HepG2 (cell line): Measurements from ENCODE around the gene COPA. TPM values are rescaled to one million over a fixed set of nuclear protein-coding genes. Genes with fewer than 3 reads are reported as not detected.

Experiments
- CHD2 ChIP-seq: IDR thresholded peaks from 2 replicates; pipeline ENCODE4 v1.6.1; 2011; ENCODE audit warnings: low read depth, low read length, improper control_type of control experiment
- CTCF ChIP-seq: sonication (generic); formaldehyde crosslinking; IDR thresholded peaks from 2 replicates; pipeline ENCODE4 v1.5.0; 2020; ENCODE audit warnings: mild to moderate bottlenecking, missing genetic modification reagents, moderate library complexity
- EEA1 ChIP-seq: sonication (generic); formaldehyde crosslinking; IDR thresholded peaks from 2 replicates; pipeline ENCODE4 v1.5.1; 2020; ENCODE audit warnings: mild to moderate bottlenecking, missing genetic modification reagents, borderline replicate concordance
- GTF2F1 ChIP-seq: fragments of 150-350 bp; IDR thresholded peaks from 2 replicates; pipeline ENCODE4 v1.6.1; 2014; ENCODE audit warnings: low read length
- HOXA5 ChIP-seq: sonication (generic); formaldehyde crosslinking; IDR thresholded peaks from 2 replicates; pipeline ENCODE4 v1.4.0; 2020; ENCODE audit warnings: missing genetic modification reagents
- KMT2A ChIP-seq: sonication (generic); formaldehyde crosslinking; IDR thresholded peaks from 2 replicates; pipeline ENCODE4 v1.4.0; 2020; ENCODE audit warnings: missing genetic modification reagents
- MEF2D ChIP-seq: sonication (generic); formaldehyde crosslinking; IDR thresholded peaks from 2 replicates; pipeline ENCODE4 v1.5.1; 2020; ENCODE audit warnings: mild to moderate bottlenecking, missing genetic modification reagents
- MIER3 ChIP-seq: IDR thresholded peaks from 2 replicates; pipeline ENCODE4 v1.6.1; 2016; ENCODE audit warnings: missing compliant biosample characterization, borderline replicate concordance
- REXO4 ChIP-seq: sonication (generic); formaldehyde crosslinking; IDR thresholded peaks from 2 replicates; pipeline ENCODE4 v1.8.0; 2022; ENCODE audit warnings: missing genetic modification reagents, mild to moderate bottlenecking, borderline replicate concordance
- SATB2 ChIP-seq: sonication (generic); formaldehyde crosslinking; IDR thresholded peaks from 2 replicates; pipeline ENCODE4 v1.5.0; 2020; ENCODE audit warnings: missing genetic modification reagents
- SMARCC2 ChIP-seq: fragments of 450-650 bp; IDR thresholded peaks from 2 replicates; pipeline ENCODE4 v1.6.1; 2017; ENCODE audit warnings: antibody characterized with exemption, mild to moderate bottlenecking
- SRSF1 ChIP-seq: fragments of 200-400 bp; formaldehyde crosslinking; optimal IDR thresholded peaks from 2 replicates; pipeline ENCODE3; 2017; ENCODE audit warnings: mild to moderate bottlenecking, low read depth, low read length, moderate library complexity
- U2AF1 ChIP-seq: fragments of 200-400 bp; formaldehyde crosslinking; optimal IDR thresholded peaks from 2 replicates; pipeline ENCODE3; 2017; ENCODE audit warnings: mild to moderate bottlenecking, low read depth, low read length
- ZBTB1 ChIP-seq: sonication (generic); formaldehyde crosslinking; IDR thresholded peaks from 2 replicates; pipeline ENCODE4 v1.4.0; 2020; ENCODE audit warnings: missing genetic modification reagents, borderline replicate concordance
- ZC3H4 ChIP-seq: sonication (generic); formaldehyde crosslinking; IDR thresholded peaks from 2 replicates; pipeline ENCODE4 v1.4.0; 2020; ENCODE audit warnings: missing genetic modification reagents, borderline replicate concordance
- ZNF256 ChIP-seq: sonication (generic); formaldehyde crosslinking; conservative IDR thresholded peaks from 2 replicates; pipeline ENCODE4 v1.4.0; 2020; ENCODE audit warnings: missing genetic modification reagents
- ZNF432 ChIP-seq: sonication (generic); formaldehyde crosslinking; IDR thresholded peaks from 2 replicates; pipeline ENCODE4 v1.5.0; 2020; ENCODE audit warnings: missing genetic modification reagents, mild to moderate bottlenecking, borderline replicate concordance
- ZNF530 ChIP-seq: sonication (generic); formaldehyde crosslinking; IDR thresholded peaks from 2 replicates; pipeline ENCODE4 v1.5.0; 2020; ENCODE audit warnings: low read depth, mild to moderate bottlenecking, missing genetic modification reagents
- ZNF652 ChIP-seq: IDR thresholded peaks from 2 replicates; pipeline ENCODE4 v1.6.1; 2016; ENCODE audit warnings: low read depth, borderline replicate concordance
- ZNF777 ChIP-seq: sonication (generic); formaldehyde crosslinking; IDR thresholded peaks from 2 replicates; pipeline ENCODE4 v1.4.0; 2020; ENCODE audit warnings: missing genetic modification reagents
- polyA plus RNA-seq, 8 experiments: library from polyadenylated mRNA; depleted of rRNA in 3 of 8; stranded (reverse) in 7 of 8; unstranded in 1 of 8; fragments of >200 nt; fragmentation: Illumina TruSeq in 4 of 8; extraction: Trizol in 4 of 8; gene quantifications; 2 replicates each; pipeline versions ENCODE4 v1.2.1 to v1.2.3, GENCODE V29; 2011 to 2016; ENCODE audit warnings: low read depth in 4 of 8, missing spikeins in 1 of 8, mixed read lengths in 1 of 8; ENCODE audit not compliant: insufficient read depth in 1 of 8
- total RNA-seq, 5 experiments: library from RNA; depleted of rRNA; stranded (reverse); fragments of >200 nt; fragmentation: Illumina TruSeq; extraction: Trizol; gene quantifications; 2 replicates each; pipeline ENCODE4 v1.2.3, GENCODE V29; 2016; ENCODE audit warnings: low read depth in 1 of 5
- TF ChIP-seq, protein P1 (sequence below): sonication (generic); formaldehyde crosslinking; IDR thresholded peaks from 2 replicates; pipeline ENCODE4 v1.5.0; 2020; ENCODE audit warnings: mild to moderate bottlenecking, missing genetic modification reagents
- TF ChIP-seq, protein P2 (sequence below), 2 experiments: fragments of 450-650 bp in 1 of 2; sonication (generic) in 1 of 2; formaldehyde crosslinking; IDR thresholded peaks; 2 replicates each; pipeline versions ENCODE4 v1.5.0 to v1.8.0; 2020 to 2022; ENCODE audit warnings: mild to moderate bottlenecking in 1 of 2, missing genetic modification reagents in 1 of 2
- TF ChIP-seq, protein P3 (sequence below): IDR thresholded peaks from 2 replicates; pipeline ENCODE4 v1.6.1; 2016; ENCODE audit warnings: missing biosample characterization, missing genetic modification reagents, low read depth

COPA gene
- total and polyA plus RNA-seq, 2 of the 13 experiments (the other 11 are each of a cell fraction or from before 2014, with no cell fraction given), result 160 to 197 TPM

DNA sequence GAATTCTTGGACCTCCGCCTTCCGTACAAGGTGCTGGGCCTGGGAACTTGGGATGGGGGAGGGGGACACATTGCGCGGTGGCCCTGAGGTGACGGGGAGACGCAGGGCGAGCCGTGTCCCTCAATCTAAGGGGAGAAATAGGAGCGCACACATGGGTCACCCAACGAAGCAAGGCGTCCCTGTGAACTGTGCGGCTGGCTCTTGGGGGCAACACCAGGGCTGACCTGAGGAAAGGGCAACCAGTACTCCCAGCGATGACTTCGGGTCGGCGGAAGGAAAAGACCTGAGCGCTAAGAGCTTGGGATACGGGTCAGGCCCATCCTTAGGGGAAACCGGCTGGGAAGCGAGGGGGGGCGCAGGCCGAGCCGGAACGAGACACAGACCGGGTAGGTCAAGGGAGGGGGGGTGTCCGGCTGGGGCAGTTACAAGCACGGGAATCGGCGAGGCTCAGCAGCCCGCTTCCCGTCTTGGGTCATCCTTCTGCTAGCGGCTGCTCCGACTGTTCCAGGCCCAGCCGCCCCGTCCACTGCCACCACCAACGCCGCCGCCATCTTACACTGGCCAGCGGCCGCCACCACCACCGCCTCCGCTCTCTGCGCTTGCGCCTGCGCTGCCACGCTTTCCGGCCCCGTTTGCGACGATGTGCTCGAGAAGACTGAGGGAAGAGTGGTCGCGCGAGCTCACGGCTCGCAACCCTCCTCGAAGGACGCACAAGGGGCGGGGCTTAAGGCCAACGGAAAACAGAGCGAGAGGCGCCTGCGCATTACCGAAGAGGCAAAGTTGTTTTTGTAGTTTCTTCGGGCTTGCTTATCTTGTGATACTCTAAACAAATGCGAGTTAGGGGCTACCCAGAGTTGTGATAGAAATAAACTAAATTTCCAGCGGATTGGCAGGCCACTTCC is 80.9 kb downstream of the COPA start, which contains the start of gene DCAF8 (continued):
- TF ChIP-seq, protein P1, sequence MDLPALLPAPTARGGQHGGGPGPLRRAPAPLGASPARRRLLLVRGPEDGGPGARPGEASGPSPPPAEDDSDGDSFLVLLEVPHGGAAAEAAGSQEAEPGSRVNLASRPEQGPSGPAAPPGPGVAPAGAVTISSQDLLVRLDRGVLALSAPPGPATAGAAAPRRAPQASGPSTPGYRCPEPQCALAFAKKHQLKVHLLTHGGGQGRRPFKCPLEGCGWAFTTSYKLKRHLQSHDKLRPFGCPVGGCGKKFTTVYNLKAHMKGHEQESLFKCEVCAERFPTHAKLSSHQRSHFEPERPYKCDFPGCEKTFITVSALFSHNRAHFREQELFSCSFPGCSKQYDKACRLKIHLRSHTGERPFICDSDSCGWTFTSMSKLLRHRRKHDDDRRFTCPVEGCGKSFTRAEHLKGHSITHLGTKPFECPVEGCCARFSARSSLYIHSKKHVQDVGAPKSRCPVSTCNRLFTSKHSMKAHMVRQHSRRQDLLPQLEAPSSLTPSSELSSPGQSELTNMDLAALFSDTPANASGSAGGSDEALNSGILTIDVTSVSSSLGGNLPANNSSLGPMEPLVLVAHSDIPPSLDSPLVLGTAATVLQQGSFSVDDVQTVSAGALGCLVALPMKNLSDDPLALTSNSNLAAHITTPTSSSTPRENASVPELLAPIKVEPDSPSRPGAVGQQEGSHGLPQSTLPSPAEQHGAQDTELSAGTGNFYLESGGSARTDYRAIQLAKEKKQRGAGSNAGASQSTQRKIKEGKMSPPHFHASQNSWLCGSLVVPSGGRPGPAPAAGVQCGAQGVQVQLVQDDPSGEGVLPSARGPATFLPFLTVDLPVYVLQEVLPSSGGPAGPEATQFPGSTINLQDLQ (CRISPR knock-in tag), result no peak; the same call in 1 of the 2 replicates
- peak; percentile 61; the same call in 1 of the 2 replicates for TF ChIP-seq ZNF530
- no peak for TF ChIP-seq SATB2 (CRISPR knock-in tag)
- TF ChIP-seq ZNF652 (CRISPR knock-in tag), result no peak
- TF ChIP-seq ZBTB1 (CRISPR knock-in tag), result no peak
- TF ChIP-seq MEF2D, result no peak
- peak; percentile 40; the same call in 1 of the 2 replicates for TF ChIP-seq HOXA5 (CRISPR knock-in tag)
- peak; percentile 15; the same call in 1 of the 2 replicates for TF ChIP-seq CTCF (CRISPR knock-in tag)
- TF ChIP-seq, protein P2, sequence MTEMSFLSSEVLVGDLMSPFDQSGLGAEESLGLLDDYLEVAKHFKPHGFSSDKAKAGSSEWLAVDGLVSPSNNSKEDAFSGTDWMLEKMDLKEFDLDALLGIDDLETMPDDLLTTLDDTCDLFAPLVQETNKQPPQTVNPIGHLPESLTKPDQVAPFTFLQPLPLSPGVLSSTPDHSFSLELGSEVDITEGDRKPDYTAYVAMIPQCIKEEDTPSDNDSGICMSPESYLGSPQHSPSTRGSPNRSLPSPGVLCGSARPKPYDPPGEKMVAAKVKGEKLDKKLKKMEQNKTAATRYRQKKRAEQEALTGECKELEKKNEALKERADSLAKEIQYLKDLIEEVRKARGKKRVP (CRISPR knock-in tag; IDR thresholded peaks at IDR 0.05), result peak in 1 of 2 experiments; percentile 70; a peak in 1 of 4 replicates
- TF ChIP-seq ZC3H4 (CRISPR knock-in tag), result peak; percentile 60; the same call in 1 of the 2 replicates
- peak; percentile 59; the same call in 1 of the 2 replicates for TF ChIP-seq ZNF256 (CRISPR knock-in tag)
- TF ChIP-seq ZNF777 (CRISPR knock-in tag), result peak; percentile 78
- peak; percentile 74; the same call in 1 of the 2 replicates for TF ChIP-seq GTF2F1
- TF ChIP-seq, protein P3, sequence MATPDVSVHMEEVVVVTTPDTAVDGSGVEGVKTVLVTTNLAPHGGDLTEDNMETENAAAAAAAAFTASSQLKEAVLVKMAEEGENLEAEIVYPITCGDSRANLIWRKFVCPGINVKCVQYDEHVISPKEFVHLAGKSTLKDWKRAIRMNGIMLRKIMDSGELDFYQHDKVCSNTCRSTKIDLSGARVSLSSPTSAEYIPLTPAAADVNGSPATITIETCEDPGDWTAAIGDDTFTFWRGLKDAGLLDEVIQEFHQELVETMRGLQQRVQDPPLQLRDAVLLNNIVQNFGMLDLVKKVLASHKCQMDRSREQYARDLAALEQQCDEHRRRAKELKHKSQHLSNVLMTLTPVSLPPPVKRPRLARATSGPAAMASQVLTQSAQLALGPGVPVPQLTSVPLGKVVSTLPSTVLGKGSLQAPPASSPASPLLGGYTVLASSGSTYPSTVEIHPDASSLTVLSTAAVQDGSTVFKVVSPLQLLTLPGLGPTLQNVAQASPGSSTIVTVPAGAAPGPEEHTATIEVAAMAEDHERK (CRISPR knock-in tag), result peak; percentile 73
- peak; percentile 83; the same call in 1 of the 2 replicates for TF ChIP-seq MIER3 (CRISPR knock-in tag)
- peak; percentile 12 for TF ChIP-seq U2AF1
- TF ChIP-seq KMT2A (CRISPR knock-in tag), result peak; percentile 90
- TF ChIP-seq REXO4 (CRISPR knock-in tag), result no peak
- no peak for TF ChIP-seq SMARCC2
- TF ChIP-seq ZNF432, result no peak
- peak; percentile 60; the same call in 1 of the 2 replicates for TF ChIP-seq EEA1
- peak; percentile 81 for TF ChIP-seq CHD2
- TF ChIP-seq SRSF1, result peak; percentile 31
